ENCODE data around the gene TLE4.

DNA sequence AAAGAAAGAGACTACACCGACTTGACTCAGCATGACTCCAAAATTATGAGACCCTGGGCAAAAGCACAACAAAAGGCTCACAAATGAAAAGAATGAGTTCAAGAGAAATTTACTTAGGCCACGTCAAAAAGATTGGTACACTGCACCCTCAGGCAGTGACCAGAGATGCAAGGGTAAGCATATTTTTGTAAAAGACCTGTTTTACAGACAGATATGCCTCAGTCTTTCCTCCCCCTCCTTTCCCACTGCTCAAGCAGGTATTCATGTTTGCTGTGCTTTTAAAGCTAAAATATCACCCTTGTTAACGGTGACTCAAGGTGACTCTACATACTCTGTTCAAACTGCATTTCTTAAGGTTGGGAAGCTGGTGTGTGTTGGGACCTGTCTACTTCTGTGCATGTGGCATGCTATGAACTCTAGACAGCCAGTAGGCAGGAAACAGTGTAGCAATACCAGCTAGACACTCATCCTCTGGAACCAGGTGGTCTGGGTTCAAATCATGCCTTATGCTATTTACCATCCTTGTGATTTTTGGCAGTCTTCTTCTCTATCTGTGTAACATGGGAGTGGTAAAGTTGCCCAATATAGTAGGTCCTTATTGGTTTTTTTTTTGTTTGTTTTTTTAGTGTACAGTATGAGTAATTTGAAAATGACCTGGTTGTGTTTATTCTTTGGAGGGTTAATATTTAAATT lies 98.7 kb downstream of the TLE4 start:
- TF ChIP-seq, protein P1, sequence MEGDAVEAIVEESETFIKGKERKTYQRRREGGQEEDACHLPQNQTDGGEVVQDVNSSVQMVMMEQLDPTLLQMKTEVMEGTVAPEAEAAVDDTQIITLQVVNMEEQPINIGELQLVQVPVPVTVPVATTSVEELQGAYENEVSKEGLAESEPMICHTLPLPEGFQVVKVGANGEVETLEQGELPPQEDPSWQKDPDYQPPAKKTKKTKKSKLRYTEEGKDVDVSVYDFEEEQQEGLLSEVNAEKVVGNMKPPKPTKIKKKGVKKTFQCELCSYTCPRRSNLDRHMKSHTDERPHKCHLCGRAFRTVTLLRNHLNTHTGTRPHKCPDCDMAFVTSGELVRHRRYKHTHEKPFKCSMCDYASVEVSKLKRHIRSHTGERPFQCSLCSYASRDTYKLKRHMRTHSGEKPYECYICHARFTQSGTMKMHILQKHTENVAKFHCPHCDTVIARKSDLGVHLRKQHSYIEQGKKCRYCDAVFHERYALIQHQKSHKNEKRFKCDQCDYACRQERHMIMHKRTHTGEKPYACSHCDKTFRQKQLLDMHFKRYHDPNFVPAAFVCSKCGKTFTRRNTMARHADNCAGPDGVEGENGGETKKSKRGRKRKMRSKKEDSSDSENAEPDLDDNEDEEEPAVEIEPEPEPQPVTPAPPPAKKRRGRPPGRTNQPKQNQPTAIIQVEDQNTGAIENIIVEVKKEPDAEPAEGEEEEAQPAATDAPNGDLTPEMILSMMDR (conservative IDR thresholded peaks at IDR 0.05; ENCODE audit: low read length): no peak
- TF ChIP-seq EZH2phosphoT487 (IDR thresholded peaks at IDR 0.05; ENCODE audit: borderline replicate concordance): no peak

Measured in Loucy (cell line).